GDM1 (cell line): Measurements from ENCODE around the gene CAMK2D.

Experiments used
- DNase-seq: peaks from one replicate; lab custom pipeline; 2025; lab: John Stamatoyannopoulos, UW

CAMK2D gene

DNA sequence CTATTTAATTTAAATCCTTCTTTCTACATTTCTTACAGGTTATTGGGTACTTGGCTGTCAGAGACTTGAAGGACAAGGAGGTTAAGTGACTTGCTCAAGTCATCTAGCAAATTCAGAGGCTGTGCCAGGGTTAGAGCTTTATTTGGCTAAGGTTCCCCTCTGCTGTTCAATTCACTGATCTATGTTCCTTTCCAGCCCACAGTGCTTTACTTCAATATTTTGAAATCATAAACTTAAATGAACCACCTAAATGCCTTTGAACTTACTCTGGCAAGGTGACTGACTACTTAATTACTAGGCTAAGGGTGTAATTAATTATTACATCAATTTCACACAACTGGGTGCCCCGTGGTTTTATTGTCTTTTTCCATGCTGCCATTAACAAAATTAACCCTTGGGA, 288.7 kb downstream of the CAMK2D start:
- no peak for DNase-seq

- DNase-seq, result no peak
Measured at GRCh38 chr4:113471146-113471860, 290.2 kb downstream of the CAMK2D start.

GRCh38 chr4:113469926-113470325, 291.6 kb downstream of the CAMK2D start:
- no peak for DNase-seq

DNA sequence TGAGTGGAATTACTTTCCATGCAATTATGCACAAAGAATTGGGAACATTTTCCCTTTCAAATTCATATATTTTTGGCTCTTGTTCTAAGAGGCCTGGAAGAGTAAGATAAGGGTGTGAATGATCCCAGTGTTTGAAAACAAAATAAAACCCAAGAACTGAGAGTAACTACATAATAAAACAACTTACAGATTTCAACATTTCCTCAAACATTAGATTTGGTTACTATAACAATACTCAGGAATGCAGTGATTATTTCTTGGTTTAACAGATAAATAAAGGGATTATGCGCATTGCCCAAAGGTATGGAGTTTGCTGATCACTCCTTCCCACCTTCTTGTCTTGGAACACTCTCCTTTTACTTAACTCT, 292.5 kb downstream of the CAMK2D start:
- DNase-seq, result no peak

GRCh38 chr4:113468165-113469022, 293.1 kb downstream of the CAMK2D start:
- no peak for DNase-seq

DNA sequence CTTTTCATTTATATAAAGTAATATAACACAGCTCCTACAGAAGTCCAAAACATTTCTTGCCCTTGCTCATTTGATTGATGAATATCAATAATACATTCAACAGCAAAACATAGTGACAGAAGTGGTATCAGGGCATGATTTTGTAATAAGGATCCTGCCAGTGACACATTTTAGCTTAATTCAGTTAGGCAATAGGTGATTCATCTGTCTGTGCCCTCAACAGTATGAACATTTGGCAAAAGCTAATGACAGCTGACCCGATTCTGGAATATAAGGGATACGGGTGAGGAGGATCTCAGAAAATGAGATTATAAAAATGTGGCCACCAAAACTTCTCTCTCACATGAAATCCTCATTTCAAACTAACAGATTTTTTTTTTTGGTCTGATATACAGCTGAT, 294.0 kb downstream of the CAMK2D start:
- no peak for DNase-seq

DNA sequence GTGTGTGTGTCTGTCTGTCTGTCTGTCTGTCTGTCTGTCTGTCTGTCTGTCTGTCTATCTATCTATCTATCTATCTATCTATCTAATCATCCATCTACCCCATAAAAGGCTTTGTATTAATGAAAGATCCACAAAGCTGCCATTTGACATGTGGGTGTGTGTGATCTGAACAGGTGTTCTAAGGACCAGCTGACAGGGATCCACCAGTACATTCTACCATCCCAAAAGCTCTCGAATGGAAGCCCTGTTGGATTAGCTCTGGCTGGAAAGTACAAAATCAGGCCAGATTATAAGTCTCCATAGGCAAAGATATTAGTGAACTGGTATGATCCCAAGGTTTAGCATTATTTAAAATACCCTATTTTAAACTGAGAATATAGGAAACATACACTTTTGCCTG, 299.3 kb downstream of the CAMK2D start:
- DNase-seq, result no peak

GRCh38 chr4:113461281-113461680, 300.3 kb downstream of the CAMK2D start:
- DNase-seq, result no peak

DNA sequence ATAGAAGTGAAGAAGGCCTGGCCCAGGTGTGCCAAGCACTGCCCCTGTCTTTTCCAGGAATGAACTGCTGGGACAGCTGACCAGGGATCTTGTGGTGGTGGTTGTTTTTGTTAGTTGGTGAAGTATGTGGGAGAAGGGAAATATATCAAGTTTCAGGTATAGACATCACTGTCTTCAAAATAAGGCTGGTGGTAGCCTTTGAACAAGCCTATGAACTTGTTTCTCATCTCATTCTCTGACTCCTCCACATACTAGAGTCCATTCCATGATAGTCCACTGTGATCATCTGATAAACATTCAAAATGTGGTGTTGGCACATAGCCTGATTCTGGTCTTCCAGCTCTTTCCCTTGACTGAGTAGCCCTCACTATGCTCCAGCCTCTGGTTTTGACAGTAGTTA, 303.7 kb downstream of the CAMK2D start:
- DNase-seq, result no peak

- DNase-seq, result no peak
Measured at GRCh38 chr4:113457121-113457520, 304.4 kb downstream of the CAMK2D start.

- no peak for DNase-seq
Measured at GRCh38 chr4:113455061-113455460, 306.5 kb downstream of the CAMK2D start.

DNA sequence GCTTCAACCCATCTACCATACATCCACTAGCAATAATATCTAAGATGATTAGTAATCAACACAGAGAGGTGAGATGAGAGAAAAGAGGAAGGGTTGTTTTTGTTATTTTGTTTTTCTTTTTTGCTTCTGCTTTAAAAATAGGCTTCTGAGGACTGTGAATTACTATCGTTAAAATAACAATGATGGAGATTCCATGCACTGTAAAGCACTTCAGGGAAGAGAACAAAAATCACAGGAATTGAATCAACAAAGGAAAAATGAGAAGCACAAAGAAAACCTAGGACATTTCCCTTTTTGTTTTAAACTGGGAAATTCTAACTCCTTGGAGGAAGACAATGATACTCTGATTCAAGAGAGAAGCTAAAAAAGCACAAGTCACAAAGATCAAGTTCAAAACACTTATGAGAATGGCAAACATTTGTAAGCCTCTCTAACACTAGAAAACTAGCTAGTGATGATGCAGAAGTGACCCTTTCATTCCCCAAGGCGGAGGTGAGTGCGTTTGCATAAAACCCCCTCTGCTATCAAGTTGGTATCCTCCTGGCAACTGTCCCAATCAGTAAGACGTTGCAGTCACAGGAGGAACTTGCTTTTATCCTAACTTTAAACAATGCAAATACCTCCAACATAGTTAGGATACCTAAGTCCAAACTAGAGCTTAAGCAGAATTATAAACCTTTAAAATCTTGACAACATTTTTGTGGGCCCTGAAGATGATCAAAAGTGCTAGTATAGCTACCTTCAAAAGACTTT, 308.5 kb downstream of the CAMK2D start:
- DNase-seq, result no peak

- no peak for DNase-seq
Measured at GRCh38 chr4:113452152-113452551, 309.4 kb downstream of the CAMK2D start.

- DNase-seq, result no peak
Measured at GRCh38 chr4:113450295-113451080, 311.1 kb downstream of the CAMK2D start.

- no peak for DNase-seq
Measured at GRCh38 chr4:113449410-113449974, 312.0 kb downstream of the CAMK2D start.

- DNase-seq, result no peak
Measured at GRCh38 chr4:113447769-113448168, 313.8 kb downstream of the CAMK2D start.

DNA sequence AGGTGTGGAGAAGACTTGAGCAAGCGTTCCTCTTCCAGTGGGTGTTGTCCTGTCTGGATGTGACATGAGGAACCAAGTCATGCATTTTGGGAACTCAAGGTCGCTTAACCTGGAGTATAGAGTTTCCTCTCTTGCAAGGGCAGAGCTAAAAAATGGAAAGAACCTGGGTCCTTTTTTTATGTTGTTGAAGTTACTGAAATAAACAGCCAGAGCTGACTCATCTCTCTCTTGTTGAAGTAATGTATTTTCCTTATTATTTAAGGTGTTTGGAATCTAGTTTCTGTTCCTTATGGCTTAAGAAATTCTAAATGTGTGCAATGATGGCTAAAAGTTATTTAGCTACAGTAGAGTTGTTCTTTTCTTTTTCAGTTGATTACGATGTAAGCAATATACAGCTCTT, 314.5 kb downstream of the CAMK2D start:
- DNase-seq, result no peak

DNA sequence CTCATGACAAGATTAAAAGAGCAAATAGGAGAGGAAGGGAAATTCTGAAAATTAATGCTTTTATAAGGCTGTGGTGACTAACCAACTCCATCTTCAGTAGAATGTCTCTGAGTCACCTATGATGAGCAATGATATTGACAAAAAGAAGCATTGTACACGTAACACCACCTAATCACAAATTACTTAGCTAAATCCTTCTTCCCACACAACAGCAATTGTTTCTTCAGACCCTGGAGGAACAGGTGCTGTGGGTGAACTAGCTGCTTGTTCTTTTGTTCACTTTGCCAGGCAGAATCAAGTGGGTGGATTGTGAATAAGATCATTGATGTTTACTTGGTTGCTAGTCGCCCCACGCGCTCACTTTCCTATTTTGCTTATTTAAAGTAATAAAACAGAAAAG, 315.5 kb downstream of the CAMK2D start:
- no peak for DNase-seq

DNA sequence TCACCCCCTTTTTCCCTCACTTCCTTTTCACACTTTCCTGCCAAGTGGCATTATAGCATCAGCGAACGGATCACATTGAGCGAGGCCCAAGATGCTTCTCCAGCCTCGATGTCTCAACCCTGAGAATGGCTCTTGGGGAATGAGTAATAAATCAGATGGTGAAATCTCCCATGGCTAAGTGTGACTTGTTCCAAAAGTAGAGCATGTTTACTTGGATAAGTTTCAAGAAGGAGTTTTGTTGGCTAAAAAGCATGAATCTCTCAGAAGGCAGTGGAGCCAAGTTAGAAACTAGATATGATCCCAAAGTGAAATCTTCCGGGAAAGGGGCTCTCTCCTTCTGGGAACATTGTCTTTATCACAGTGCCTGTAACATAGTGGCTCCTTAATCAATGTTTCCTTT, 316.3 kb downstream of the CAMK2D start:
- DNase-seq, result no peak

DNA sequence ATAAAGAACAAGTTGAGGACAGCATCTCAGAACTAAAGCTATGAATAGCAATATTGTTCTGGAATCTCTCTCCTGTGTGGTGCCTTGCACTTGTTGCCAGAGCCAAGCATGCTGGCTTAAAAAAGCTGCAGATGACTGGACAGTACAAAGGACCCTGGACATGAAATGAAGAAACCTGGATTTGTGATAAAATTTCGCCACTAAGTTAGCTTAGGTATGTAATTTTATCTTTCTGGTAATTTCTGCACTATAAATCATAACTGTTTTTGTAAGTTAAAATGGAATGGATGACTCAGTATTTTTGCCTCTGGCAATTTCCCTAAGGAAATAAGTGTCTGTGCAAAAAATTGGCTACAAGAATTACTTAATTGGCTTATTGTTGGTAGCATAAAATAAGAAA, 317.2 kb downstream of the CAMK2D start:
- DNase-seq, result no peak

DNA sequence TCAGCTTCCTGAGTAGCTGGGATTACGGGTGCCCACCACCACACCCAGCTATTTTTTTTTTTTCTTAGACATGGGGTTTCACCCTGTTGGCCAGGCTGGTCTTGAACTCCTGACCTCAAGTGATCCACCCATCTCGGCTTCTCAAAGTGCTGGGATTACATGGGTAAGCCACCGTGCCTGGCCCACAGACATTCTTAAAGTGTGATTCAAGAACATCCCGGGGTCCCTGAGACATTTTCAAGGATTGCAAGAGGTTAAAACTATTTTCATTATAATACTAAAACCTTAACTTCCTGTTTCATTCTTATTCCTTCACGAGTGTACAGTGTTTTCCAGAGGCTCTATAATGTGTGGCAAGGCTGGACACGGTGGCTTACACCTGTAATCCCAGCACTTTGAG, 318.7 kb downstream of the CAMK2D start:
- no peak for DNase-seq

DNA sequence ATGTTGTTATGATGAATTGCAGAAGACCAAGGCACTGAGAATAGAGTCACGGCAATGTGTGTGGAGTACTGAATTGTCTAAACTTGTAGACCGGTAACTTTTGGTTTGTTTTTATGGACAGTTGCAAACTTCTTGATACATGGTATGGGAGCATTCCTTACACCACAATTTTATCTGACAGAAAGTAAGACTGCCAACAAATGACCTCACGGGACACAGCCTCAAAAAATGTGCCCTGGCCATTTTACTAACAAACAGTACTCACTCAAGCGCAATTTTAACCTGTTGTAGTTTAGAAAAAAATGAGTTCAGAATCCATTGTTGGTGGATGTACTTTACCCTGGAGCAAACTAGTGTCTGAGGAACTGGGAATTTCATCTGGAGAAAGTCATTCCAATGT, 321.2 kb downstream of the CAMK2D start:
- no peak for DNase-seq
